B cell (primary cell): ENCODE data around the gene TSR2. TPM values are rescaled to one million over a fixed set of nuclear protein-coding genes. Genes with fewer than 3 reads are reported as not detected.

Experiments used
- ATAC-seq: fragments of 200-7000 bp; cut with Tn5 transposase; one replicate; pipeline ENCODE4 v1.10.0; 2021; ENCODE audit warnings: low read depth, mild to moderate bottlenecking, moderate number of reproducible peaks, moderate library complexity
- CTCF ChIA-PET: fragments of 350-600 bp; sonication (Branson Sonifier 250); formaldehyde crosslinking; loops from one replicate; lab custom pipeline; 2021; ENCODE audit warnings: antibody characterized with exemption, inconsistent platforms; lab: Charles Lee
- POLR2A ChIA-PET: fragments of 350-600 bp; sonication (Branson Sonifier 250); formaldehyde crosslinking; loops from one replicate; lab custom pipeline; 2021; ENCODE audit warnings: antibody characterized with exemption; lab: Charles Lee
- DNase-seq: peaks from one replicate; pipeline ENCODE4 v3.0.0; 2013
- H2AFZ ChIP-seq: 2 replicates; pipeline ENCODE4 v1.6.1; 2012; ENCODE audit warnings: mild to moderate bottlenecking, low read depth, low read length; ENCODE audit not compliant: insufficient read depth, poor library complexity, severe bottlenecking
- H3K27ac ChIP-seq, 2 donors: 1 replicate in 1 of 2; 2 replicates in 1 of 2; pipeline ENCODE4 v1.5.1; 2012 to 2013; ENCODE audit warnings: low read length in 2 of 2, mild to moderate bottlenecking in 2 of 2, moderate library complexity in 1 of 2
- H3K27me3 ChIP-seq, 4 experiments: fragments of 200-600 bp in 1 of 4; sonication (generic) in 1 of 4; replicated peaks in 1 of 4; 1 replicate in 2 of 4; 2 replicates in 2 of 4; pipeline versions ENCODE4 v1.6.1 to v1.7.0; 2013 to 2016; ENCODE audit warnings: low read length in 3 of 4, mild to moderate bottlenecking in 2 of 4, mixed read lengths in 1 of 4, moderate library complexity in 1 of 4; ENCODE audit not compliant: insufficient read depth in 4 of 4, control insufficient read depth in 3 of 4; ENCODE audit errors: control extremely low read depth in 1 of 4
- H3K36me3 ChIP-seq, 2 experiments: replicated peaks in 1 of 2; 1 replicate in 1 of 2; 2 replicates in 1 of 2; pipeline versions ENCODE4 v1.6.1 to v1.7.1; 2013; ENCODE audit warnings: low read length in 1 of 2; ENCODE audit not compliant: insufficient read depth in 2 of 2, control insufficient read depth in 1 of 2; ENCODE audit errors: control extremely low read depth in 1 of 2, extremely low read depth in 1 of 2
- H3K4me1 ChIP-seq, 2 donors: fragments of 200-600 bp in 1 of 2; sonication (generic) in 1 of 2; 1 replicate in 1 of 2; 2 replicates in 1 of 2; pipeline versions ENCODE4 v1.5.1 to v1.6.1; 2013 to 2017; ENCODE audit warnings: low read length in 2 of 2; ENCODE audit not compliant: control insufficient read depth in 2 of 2, insufficient read depth in 2 of 2
- H3K4me2 ChIP-seq: replicated peaks from 2 replicates; pipeline ENCODE3; 2012; ENCODE audit warnings: mild to moderate bottlenecking, low read depth, low read length; ENCODE audit not compliant: poor library complexity, severe bottlenecking
- H3K4me3 ChIP-seq, 5 experiments: fragments of 200-600 bp in 1 of 5; sonication (generic) in 1 of 5; 1 replicate in 3 of 5; 2 replicates in 2 of 5; pipeline versions ENCODE4 v1.5.1 to v1.7.0; 2011 to 2016; ENCODE audit warnings: low read length in 4 of 5, mild to moderate bottlenecking in 4 of 5, low read depth in 2 of 5, control low read depth in 1 of 5, moderate library complexity in 1 of 5; ENCODE audit not compliant: insufficient read depth in 1 of 5; ENCODE audit errors: control extremely low read depth in 1 of 5, extremely low read depth in 1 of 5
- H3K79me2 ChIP-seq: fragments of 200-600 bp; sonication (generic); one replicate; pipeline ENCODE4 v1.6.0; 2016; ENCODE audit warnings: low read length; ENCODE audit not compliant: control insufficient read depth, insufficient read depth
- H3K9ac ChIP-seq: fragments of 200-600 bp; sonication (generic); 2 replicates; pipeline ENCODE4 v1.6.1; 2017; ENCODE audit warnings: mild to moderate bottlenecking, low read length, moderate library complexity
- H3K9me3 ChIP-seq, 3 donors: one replicate each; pipeline versions ENCODE4 v1.6.1 to v1.7.1; 2013; ENCODE audit warnings: low read length in 2 of 3; ENCODE audit not compliant: control insufficient read depth in 2 of 3, insufficient read depth in 1 of 3; ENCODE audit errors: control extremely low read depth in 1 of 3
- H4K20me1 ChIP-seq: 2 replicates; pipeline ENCODE4 v1.6.0; 2012; ENCODE audit warnings: mild to moderate bottlenecking, low read length; ENCODE audit not compliant: insufficient read depth, control insufficient read depth, poor library complexity, severe bottlenecking
- H3K27ac Mint-ChIP-seq: one replicate; pipeline ENCODE4 v1.8.0; 2021; ENCODE audit warnings: mixed read lengths
- H3K27me3 Mint-ChIP-seq: one replicate; pipeline ENCODE4 v1.8.0; 2021; ENCODE audit warnings: mixed read lengths
- H3K4me1 Mint-ChIP-seq: one replicate; pipeline ENCODE4 v1.8.0; 2021; ENCODE audit warnings: mixed read lengths
- H3K4me3 Mint-ChIP-seq: one replicate; pipeline ENCODE4 v1.8.0; 2021; ENCODE audit warnings: mixed read lengths
- H3K9me3 Mint-ChIP-seq: one replicate; pipeline ENCODE4 v1.8.0; 2022; ENCODE audit warnings: mixed read lengths; ENCODE audit not compliant: insufficient read depth
- CTCF ChIP-seq: fragments of 200-600 bp; IDR thresholded peaks from one replicate; pipeline ENCODE4 v1.8.0; 2022; ENCODE audit warnings: antibody characterized with exemption, mild to moderate bottlenecking
- EZH2 ChIP-seq: IDR thresholded peaks from 2 replicates; pipeline ENCODE4 v1.6.1; 2012; ENCODE audit warnings: borderline replicate concordance, low read depth, mild to moderate bottlenecking, moderate library complexity, low read length; ENCODE audit not compliant: insufficient read depth, poor library complexity, severe bottlenecking
- WGBS: methylation state at CpG from one replicate; pipeline ENCODE4 v1.1.5; 2013; ENCODE audit warnings: missing lambda C conversion rate; ENCODE audit not compliant: insufficient coverage; 5-methylcytosine and 5-hydroxymethylcytosine counted together
- intact Hi-C: fragments of 100-400 bp; cut with micrococcal nuclease; formaldehyde crosslinking; loops from one replicate; pipeline ENCODE4 v1.10.0; 2022
- polyA plus RNA-seq: library from polyadenylated mRNA; depleted of rRNA; stranded (reverse); fragments of >200 nt; gene quantifications from 2 replicates; pipeline ENCODE4 v1.2.3, GENCODE V29; 2012
- total RNA-seq, 2 donors: library from RNA; stranded (reverse); fragments of 120-200 nt in 1 of 2; gene quantifications; 1 replicate in 1 of 2; 2 replicates in 1 of 2; pipeline versions ENCODE4 v1.2.3 to v1.2.4, GENCODE V29; 2013 to 2022

Gene TSR2
- total and polyA plus RNA-seq, 2 donors (not counting 1 experiment from before 2014, with no cell fraction given), result 13.7 to 38.3 TPM

- Histone ChIP-seq H4K20me1 (no peaks in the 10 kb centered on the region), H3K4me1 (peaks cover 5 to 9% of the 10 kb centered on the region in 2 donors), H3K36me3 (no peaks in the 10 kb centered on the region), H2AFZ (no peak overlapping the region), H3K27ac (no peak overlapping the region), H3K79me2 (no peaks in the 10 kb centered on the region), H3K4me2 (no peak overlapping the region), H3K9ac (no peak overlapping the region), H3K27me3 (no peaks in the 10 kb centered on the region), H3K4me3 (no peak overlapping the region), H3K9me3 (no peaks in the 10 kb centered on the region)
- TF ChIP-seq EZH2 (no peak), CTCF (no peak)
- ATAC-seq (no peak), DNase-seq (no peak)
- H3K4me3 Mint-ChIP-seq, result no peak overlapping the region
- H3K9me3 Mint-ChIP-seq, result no peaks in the 10 kb centered on the region
- H3K27me3 Mint-ChIP-seq, result no peaks in the 10 kb centered on the region
- WGBS, result 90% methylated on average over 6 of the region's 21 CpGs
- H3K4me1 Mint-ChIP-seq, result peaks cover 7% of the 10 kb centered on the region
- intact Hi-C loops, result no loop called here
- no peak overlapping the region for H3K27ac Mint-ChIP-seq
- POLR2A ChIA-PET, result no interaction called here
- CTCF ChIA-PET, result no interaction called here
Measured at GRCh38 chrX:54482839-54483593, 42.8 kb downstream of the TSR2 start.

GRCh38 chrX:54483946-54484345, 43.7 kb downstream of the TSR2 start:
- Histone ChIP-seq H3K27me3 (no peaks in the 10 kb centered on the region), H3K4me1 (peaks cover 5 to 9% of the 10 kb centered on the region in 2 donors), H3K9ac (no peak overlapping the region), H3K36me3 (no peaks in the 10 kb centered on the region), H2AFZ (no peak overlapping the region), H3K4me3 (no peak overlapping the region), H3K9me3 (no peaks in the 10 kb centered on the region), H3K4me2 (no peak overlapping the region), H4K20me1 (no peaks in the 10 kb centered on the region), H3K27ac (no peak overlapping the region), H3K79me2 (no peaks in the 10 kb centered on the region)
- no peaks in the 10 kb centered on the region for H3K9me3 Mint-ChIP-seq
- H3K4me3 Mint-ChIP-seq, result no peak overlapping the region
- intact Hi-C loops, result no loop called here
- 90% methylated on average over 4 of the region's 9 CpGs for WGBS
- no peaks in the 10 kb centered on the region for H3K27me3 Mint-ChIP-seq
- H3K4me1 Mint-ChIP-seq, result peaks cover 7% of the 10 kb centered on the region
- TF ChIP-seq EZH2, result no peak
- no peak for TF ChIP-seq CTCF
- H3K27ac Mint-ChIP-seq, result no peak overlapping the region
- CTCF ChIA-PET, result no interaction called here
- POLR2A ChIA-PET, result no interaction called here
- no peak for ATAC-seq
- DNase-seq, result no peak
